ENCODE results near the gene SLBP.

SLBP gene

GRCh38 chr4:1725521-1725920 lies 13.4 kb upstream of the SLBP start:
- DNase-seq = no peak

- DNase-seq = peak; percentile 73
Measured at GRCh38 chr4:1723131-1723801, 11.1 kb upstream of the SLBP start.

- peak; percentile 53 for DNase-seq
Measured at GRCh38 chr4:1722551-1723118, 10.5 kb upstream of the SLBP start.

- DNase-seq = peak; percentile 58
Measured at GRCh38 chr4:1721666-1722550, 9.8 kb upstream of the SLBP start.

- DNase-seq = peak; percentile 96
Measured at GRCh38 chr4:1721003-1721665, 9.0 kb upstream of the SLBP start, which contains the start of the genes TACC3 and TMEM129. Gene TACC3, plus strand, starts transcription at chr4:1721521. Its CDS starts 1,901 bp downstream, at chr4:1723422. Gene TMEM129, minus strand, starts transcription at chr4:1721323. Its CDS starts 486 bp downstream, at chr4:1720837.

DNA sequence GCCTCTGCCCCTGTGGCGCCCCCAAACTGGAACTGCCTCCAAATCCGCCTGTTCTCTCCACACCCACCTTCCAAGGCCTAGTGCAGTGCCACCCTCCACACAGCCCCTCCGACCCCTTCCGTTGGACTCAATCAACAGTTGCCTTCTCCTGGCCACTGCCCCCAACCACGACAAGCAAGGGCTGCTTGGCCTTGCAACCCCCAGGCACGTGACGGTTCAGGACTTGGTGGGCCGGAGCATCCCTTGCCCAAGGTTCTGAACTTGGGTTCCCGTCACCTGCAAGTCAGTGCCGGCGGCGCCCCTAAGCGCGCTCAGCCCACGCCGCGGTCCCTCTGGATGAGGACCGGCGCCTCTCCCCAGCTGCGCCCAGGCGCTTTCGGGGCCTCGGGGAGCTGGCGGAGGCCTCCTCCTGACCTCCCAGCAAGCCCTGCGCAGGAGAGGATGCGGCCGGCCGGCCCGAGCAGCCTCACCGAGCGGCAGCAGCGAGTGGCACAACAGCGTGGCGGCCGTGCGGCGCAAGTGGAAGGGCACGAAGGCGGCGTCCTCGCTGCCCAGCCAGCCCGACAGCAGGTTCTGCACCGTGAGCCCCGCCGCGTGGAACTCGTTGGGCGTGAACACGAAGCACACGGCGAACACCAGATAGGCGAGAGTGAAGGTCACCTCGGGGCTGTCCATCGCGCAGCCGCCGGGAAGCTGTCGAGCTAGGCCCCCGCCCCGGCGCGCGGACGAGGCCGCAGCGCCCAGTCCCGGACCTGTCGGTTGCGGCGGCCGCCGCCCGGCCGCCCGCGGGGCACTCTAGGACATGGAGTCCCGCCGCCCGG lies 8.3 kb upstream of the SLBP start:
- DNase-seq = peak; percentile 63

GRCh38 chr4:1718095-1718850 lies 6.2 kb upstream of the SLBP start:
- DNase-seq = no peak

DNA sequence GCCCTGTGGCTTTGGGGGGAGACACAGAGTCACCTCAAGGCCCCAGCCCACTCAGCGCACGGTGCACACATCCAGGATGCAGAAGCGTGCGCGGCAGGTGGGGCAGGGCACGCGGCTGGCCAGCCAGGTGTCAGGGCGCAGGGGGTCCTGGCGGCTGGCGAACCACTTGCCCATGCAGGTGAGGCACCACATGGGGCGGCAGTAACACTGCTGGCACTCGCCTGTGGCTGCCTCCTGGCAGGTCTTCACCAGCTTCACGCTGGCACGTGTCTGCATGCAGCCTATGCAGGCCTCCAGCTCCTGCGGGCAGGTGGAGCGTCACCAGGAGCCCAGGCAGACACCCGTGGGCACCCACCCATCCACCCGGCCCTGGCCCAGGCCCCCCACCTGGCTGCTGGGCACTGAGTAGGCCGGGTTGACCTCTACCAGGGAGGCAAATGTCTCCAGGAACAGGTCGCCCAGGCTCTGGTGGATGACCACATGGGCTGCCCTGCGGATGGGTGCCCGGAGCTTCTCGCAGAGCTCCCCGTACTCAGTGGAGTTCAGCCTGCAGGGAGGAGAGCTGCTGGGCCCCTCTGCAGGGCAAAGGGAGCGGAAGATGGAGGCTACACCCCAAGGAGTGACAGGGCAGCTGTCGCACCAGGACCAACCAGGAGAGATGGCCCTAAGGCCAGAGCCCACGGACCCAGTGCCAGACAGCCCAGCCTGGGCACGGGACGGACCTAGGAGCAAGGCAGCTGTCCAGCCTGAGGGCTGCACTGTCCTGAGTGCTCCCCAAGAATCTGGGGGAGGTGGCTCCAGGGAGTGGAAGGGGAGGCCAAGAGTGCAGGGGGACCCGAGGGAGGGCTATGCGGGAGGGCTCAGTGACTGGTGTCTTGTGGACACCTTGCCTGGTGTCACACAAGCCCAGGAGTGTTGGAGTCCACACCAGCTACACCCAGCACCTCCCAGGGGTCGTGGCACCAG lies 5.3 kb upstream of the SLBP start:
- no peak for DNase-seq

DNA sequence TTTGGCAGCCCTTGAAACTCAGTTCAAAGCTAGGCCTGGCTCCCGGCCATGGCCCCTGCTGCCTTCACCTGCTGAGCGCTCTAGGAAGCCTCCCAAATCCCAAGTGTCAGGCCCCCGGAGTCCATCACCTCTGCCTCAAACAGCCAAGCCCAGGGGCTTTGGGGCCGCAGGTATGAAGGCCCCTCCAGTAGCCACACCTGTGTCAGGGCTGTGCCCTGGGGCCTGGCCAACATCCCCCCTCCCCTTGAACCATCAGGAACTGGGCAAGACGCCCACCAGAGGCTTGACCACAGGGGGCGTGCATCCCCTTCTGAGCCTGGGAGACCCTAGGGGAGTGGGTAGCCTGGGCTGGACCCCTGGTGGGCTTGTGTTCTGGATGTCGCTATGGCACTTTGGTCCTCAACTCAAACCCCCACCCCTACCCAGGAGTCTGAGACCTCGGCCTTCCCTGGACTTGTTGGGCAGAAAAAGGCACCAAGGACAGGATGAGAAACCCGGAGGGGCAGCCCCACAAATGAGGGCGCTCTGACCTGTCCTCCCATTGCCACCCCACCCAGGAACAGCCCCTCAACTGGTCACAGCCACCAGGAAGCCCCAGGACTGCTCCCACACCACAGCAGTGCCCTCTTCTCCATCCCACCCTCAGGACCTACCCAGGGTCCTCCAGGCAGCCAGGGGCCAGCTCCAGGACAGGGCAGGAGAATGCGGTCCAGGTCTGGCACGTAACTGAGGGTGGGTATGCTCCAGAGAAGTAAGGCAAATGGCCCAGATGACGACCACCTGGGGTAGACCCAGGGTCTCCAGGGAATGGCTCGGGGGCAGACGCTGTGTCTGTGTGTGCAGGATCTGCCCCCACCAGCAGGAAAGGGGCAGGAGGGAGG lies 4.2 kb upstream of the SLBP start:
- DNase-seq = no peak

- DNase-seq = no peak
Measured at GRCh38 chr4:1715002-1715758, 3.1 kb upstream of the SLBP start.

- DNase-seq = no peak
Measured at GRCh38 chr4:1714303-1715001, 2.3 kb upstream of the SLBP start.

DNA sequence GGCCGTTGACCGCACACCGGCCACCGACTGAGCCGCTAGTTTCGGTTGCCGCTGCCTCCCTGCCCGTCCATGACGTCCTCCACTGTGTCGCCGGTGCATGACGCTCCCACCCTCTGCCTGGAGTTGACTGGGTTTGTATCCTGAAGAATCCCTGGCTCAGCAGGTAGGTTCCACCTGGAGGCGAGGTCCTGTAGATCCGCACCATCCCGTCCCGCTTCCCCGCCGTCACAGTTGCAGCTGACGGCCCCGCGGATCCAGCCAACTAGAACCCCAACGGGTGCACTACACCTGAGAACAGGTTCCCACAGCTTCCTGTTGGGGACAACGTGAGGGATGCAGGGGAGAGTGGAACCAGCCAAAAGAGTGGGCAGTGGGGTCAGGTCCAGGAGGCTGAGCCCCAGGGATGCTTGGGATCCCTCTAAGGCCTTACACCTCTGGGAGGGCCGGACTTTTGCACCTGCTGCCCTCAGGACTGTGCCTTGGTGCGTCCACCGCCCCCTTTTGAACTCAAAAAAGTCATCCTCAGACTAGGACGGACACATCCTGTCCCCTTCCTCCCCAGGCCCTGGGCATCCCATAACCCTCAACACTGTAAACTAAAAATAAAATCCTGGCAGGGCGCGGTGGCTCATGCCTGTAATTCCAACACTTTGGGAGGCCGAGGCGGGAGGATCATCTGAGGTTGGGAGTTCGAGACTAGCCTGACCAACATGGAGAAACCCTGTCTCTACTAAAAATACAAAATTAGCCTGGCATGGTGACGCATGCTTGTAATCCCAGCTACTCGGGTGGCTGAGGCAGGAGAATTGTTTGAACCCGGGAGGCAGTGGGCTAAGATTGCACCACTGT lies 1.1 kb upstream of the SLBP start:
- DNase-seq = no peak

DNA sequence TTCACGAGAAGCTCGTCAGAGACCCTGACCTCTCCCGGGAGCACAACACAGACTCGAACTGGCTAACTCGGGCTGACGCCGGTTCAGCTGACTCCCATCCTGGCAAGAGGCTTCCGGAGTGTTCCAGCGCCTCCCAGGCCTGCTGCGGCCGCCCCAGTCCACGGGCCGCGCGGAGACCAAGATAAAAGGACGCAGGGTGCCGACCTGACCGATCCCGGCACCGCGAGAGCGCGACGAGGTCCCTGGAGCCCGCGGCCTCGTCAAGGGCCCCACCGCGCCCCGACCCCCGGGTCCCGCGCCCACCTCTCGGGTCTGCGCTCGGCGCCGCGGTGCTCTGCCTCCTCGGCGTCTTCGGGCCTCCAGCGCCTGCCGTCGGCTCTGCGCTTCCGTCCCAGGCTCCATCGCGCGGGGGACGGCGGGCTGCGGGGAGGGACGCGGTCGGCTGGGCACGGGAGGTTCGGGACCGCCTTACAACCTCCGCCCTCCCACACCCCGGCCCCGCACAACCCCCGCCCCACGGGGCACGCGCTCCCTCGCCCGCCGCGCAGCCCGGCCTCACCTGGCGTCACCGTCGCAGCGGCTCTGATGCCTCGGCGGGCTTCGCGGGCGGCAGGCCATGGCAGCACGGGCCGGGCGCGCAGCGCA lies 426 bp downstream of the SLBP start:
- DNase-seq = peak; percentile 57

- DNase-seq = no peak
Measured at GRCh38 chr4:1711055-1711570, 1.0 kb downstream of the SLBP start.

DNA sequence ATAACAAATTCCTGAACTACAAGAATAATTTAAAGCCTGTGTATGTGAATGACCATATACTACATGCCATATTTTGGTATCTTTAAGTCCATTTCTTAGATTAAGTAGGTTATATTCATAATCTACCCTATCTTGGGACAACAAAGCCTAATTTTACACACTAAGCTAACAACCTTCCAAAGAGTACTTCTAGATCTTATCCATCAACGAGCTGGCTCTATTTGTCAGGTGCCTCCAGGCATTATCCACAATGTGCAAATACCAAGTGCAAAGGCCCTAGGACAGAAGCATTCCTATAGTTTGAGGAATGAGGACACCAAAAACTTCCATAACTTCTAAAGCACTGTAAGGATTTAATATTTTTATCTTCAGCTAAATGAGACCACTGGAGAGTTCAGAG lies 3.5 kb downstream of the SLBP start:
- no peak for DNase-seq

- no peak for DNase-seq
Measured at GRCh38 chr4:1706358-1706757, 5.8 kb downstream of the SLBP start.

All from stimulated activated CD4-positive, alpha-beta T cell treated with anti-CD3 and anti-CD28 coated beads, Interleukin-15, amount 100 ng/mL, for 24 hours (primary cell).